Measurements from ENCODE around the gene OR13A1.

DNA sequence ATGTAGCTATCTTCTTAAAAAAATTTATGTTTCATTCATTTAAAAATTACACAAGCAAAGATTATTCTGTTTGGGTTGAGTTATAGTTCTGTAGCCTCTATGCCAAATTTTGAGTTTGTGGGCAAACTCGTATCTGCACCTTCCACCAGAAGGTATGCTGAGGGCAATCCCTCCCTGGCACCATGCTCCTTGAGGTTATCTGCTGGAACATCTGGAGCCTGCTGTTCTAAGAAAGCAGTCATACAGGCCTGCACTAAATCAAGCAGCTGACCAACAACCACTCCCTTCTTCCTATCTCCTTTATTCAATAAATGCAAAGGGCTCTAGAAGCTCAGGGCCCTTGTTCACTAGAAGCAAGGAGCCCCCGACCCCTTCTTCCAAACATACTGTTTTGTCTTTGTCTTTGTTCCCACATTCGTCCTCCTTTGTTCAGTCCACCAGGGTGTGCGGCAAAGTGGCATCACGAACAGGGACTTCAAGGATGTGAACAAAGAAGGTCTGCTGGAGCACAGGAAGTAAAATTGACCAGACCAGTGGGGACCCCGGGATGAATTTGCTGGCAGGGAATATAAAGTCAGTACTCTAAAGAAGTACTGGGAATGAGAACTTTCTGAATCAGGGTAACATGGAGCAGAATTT lies 36.4 kb downstream of the OR13A1 start:
- TF ChIP-seq, protein P1, sequence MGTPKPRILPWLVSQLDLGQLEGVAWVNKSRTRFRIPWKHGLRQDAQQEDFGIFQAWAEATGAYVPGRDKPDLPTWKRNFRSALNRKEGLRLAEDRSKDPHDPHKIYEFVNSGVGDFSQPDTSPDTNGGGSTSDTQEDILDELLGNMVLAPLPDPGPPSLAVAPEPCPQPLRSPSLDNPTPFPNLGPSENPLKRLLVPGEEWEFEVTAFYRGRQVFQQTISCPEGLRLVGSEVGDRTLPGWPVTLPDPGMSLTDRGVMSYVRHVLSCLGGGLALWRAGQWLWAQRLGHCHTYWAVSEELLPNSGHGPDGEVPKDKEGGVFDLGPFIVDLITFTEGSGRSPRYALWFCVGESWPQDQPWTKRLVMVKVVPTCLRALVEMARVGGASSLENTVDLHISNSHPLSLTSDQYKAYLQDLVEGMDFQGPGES (IDR thresholded peaks at IDR 0.05; ENCODE audit: low read depth, low read length) = no peak
- TF ChIP-seq GATA2 (CRISPR knock-in tag; IDR thresholded peaks at IDR 0.05) (no peak), FOXM1 (IDR thresholded peaks at IDR 0.05; ENCODE audit: low read depth) (no peak), SIN3A (IDR thresholded peaks at IDR 0.05; ENCODE audit: borderline replicate concordance, low read depth, low read length) (no peak), EZH2phosphoT487 (IDR thresholded peaks at IDR 0.05; ENCODE audit: borderline replicate concordance, low read depth) (no peak), EP300 (IDR thresholded peaks at IDR 0.05; ENCODE audit: borderline replicate concordance in 1 of 2, low read depth in 1 of 2, low read length in 1 of 2) (no peak), RAD21 (IDR thresholded peaks at IDR 0.05; ENCODE audit: low read length) (no peak), FOXJ3 (CRISPR knock-in tag; IDR thresholded peaks at IDR 0.05) (no peak), TAF1 (IDR thresholded peaks at IDR 0.05; ENCODE audit: borderline replicate concordance, low read depth, low read length) (no peak)
- TF ChIP-seq, protein P2, sequence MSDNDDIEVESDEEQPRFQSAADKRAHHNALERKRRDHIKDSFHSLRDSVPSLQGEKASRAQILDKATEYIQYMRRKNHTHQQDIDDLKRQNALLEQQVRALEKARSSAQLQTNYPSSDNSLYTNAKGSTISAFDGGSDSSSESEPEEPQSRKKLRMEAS (IDR thresholded peaks at IDR 0.05; ENCODE audit: low read depth) = no peak
- TF ChIP-seq, protein P3, sequence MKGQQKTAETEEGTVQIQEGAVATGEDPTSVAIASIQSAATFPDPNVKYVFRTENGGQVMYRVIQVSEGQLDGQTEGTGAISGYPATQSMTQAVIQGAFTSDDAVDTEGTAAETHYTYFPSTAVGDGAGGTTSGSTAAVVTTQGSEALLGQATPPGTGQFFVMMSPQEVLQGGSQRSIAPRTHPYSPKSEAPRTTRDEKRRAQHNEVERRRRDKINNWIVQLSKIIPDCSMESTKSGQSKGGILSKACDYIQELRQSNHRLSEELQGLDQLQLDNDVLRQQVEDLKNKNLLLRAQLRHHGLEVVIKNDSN (IDR thresholded peaks at IDR 0.05; ENCODE audit: borderline replicate concordance, low read depth) = no peak
- TF ChIP-seq, protein P4, sequence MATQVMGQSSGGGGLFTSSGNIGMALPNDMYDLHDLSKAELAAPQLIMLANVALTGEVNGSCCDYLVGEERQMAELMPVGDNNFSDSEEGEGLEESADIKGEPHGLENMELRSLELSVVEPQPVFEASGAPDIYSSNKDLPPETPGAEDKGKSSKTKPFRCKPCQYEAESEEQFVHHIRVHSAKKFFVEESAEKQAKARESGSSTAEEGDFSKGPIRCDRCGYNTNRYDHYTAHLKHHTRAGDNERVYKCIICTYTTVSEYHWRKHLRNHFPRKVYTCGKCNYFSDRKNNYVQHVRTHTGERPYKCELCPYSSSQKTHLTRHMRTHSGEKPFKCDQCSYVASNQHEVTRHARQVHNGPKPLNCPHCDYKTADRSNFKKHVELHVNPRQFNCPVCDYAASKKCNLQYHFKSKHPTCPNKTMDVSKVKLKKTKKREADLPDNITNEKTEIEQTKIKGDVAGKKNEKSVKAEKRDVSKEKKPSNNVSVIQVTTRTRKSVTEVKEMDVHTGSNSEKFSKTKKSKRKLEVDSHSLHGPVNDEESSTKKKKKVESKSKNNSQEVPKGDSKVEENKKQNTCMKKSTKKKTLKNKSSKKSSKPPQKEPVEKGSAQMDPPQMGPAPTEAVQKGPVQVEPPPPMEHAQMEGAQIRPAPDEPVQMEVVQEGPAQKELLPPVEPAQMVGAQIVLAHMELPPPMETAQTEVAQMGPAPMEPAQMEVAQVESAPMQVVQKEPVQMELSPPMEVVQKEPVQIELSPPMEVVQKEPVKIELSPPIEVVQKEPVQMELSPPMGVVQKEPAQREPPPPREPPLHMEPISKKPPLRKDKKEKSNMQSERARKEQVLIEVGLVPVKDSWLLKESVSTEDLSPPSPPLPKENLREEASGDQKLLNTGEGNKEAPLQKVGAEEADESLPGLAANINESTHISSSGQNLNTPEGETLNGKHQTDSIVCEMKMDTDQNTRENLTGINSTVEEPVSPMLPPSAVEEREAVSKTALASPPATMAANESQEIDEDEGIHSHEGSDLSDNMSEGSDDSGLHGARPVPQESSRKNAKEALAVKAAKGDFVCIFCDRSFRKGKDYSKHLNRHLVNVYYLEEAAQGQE (IDR thresholded peaks at IDR 0.05; ENCODE audit: low read depth, low read length) = no peak
- TF ChIP-seq, protein P5, sequence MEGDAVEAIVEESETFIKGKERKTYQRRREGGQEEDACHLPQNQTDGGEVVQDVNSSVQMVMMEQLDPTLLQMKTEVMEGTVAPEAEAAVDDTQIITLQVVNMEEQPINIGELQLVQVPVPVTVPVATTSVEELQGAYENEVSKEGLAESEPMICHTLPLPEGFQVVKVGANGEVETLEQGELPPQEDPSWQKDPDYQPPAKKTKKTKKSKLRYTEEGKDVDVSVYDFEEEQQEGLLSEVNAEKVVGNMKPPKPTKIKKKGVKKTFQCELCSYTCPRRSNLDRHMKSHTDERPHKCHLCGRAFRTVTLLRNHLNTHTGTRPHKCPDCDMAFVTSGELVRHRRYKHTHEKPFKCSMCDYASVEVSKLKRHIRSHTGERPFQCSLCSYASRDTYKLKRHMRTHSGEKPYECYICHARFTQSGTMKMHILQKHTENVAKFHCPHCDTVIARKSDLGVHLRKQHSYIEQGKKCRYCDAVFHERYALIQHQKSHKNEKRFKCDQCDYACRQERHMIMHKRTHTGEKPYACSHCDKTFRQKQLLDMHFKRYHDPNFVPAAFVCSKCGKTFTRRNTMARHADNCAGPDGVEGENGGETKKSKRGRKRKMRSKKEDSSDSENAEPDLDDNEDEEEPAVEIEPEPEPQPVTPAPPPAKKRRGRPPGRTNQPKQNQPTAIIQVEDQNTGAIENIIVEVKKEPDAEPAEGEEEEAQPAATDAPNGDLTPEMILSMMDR (IDR thresholded peaks at IDR 0.05) = no peak
- TF ChIP-seq, protein P6, sequence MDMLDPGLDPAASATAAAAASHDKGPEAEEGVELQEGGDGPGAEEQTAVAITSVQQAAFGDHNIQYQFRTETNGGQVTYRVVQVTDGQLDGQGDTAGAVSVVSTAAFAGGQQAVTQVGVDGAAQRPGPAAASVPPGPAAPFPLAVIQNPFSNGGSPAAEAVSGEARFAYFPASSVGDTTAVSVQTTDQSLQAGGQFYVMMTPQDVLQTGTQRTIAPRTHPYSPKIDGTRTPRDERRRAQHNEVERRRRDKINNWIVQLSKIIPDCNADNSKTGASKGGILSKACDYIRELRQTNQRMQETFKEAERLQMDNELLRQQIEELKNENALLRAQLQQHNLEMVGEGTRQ (IDR thresholded peaks at IDR 0.05; ENCODE audit: borderline replicate concordance, low read depth, low read length) = no peak

Measured in SK-N-SH (cell line).